SK-N-SH (cell line): ENCODE results near the gene ACTN4. TPM values are rescaled to one million over a fixed set of nuclear protein-coding genes. Genes with fewer than 3 reads are reported as not detected.

ENCODE experiments used
- CTCF ChIA-PET: fragments of 300-600, 350-600 bp; formaldehyde crosslinking; extraction: SDS; loops from one replicate; lab custom pipeline; 2021; lab: Yijun Ruan, JAX
- POLR2A ChIA-PET: fragments of 350-600 bp; sonication (Branson Sonifier 250); formaldehyde crosslinking; extraction: SDS; loops from one replicate; lab custom pipeline; 2020; ENCODE audit warnings: antibody characterized with exemption, inconsistent platforms; lab: Yijun Ruan, JAX
- DNase-seq: peaks from one replicate; pipeline ENCODE4 v3.0.0; 2012
- H2AFZ ChIP-seq: fragments of 200-600 bp; sonication (generic); 2 replicates; pipeline ENCODE4 v1.8.1; 2016; ENCODE audit warnings: antibody characterized with exemption, mild to moderate bottlenecking, low read depth
- H3F3A ChIP-seq: fragments of 200-600 bp; sonication (generic); replicated peaks from 2 replicates; pipeline ENCODE3; 2016; ENCODE audit warnings: antibody characterized with exemption, mild to moderate bottlenecking; ENCODE audit not compliant: insufficient read depth
- H3K27ac ChIP-seq, 2 experiments: fragments of 200-500 bp in 1 of 2; fragments of 200-600 bp in 1 of 2; sonication (Bioruptor generic) in 1 of 2; sonication (generic), shearing (Covaris generic) in 1 of 2; 2 replicates each; pipeline versions ENCODE4 v1.5.1 to v1.6.1; 2014 to 2016; ENCODE audit warnings: low read depth in 2 of 2, inconsistent platforms in 1 of 2, low read length in 1 of 2, mild to moderate bottlenecking in 1 of 2, mixed read lengths in 1 of 2
- H3K27me3 ChIP-seq: fragments of 200-600 bp; sonication (generic), shearing (Covaris generic); 2 replicates; pipeline ENCODE4 v1.6.1; 2016; ENCODE audit warnings: mixed run types; ENCODE audit not compliant: insufficient read depth
- H3K36me3 ChIP-seq, 2 experiments: fragments of 200-500 bp in 1 of 2; fragments of 200-600 bp in 1 of 2; sonication (Bioruptor generic) in 1 of 2; sonication (generic) in 1 of 2; replicated peaks in 1 of 2; 2 replicates each; pipeline versions ENCODE3 to v1.5.1; 2014 to 2016; ENCODE audit warnings: low read length in 1 of 2, mild to moderate bottlenecking in 1 of 2; ENCODE audit not compliant: insufficient read depth in 2 of 2, control insufficient read depth in 1 of 2
- H3K4me1 ChIP-seq, 2 experiments: fragments of 200-500 bp in 1 of 2; fragments of 200-600 bp in 1 of 2; sonication (Bioruptor generic) in 1 of 2; sonication (generic), shearing (Covaris generic) in 1 of 2; 2 replicates each; pipeline versions ENCODE4 v1.5.1 to v1.6.1; 2014 to 2016; ENCODE audit warnings: low read depth in 1 of 2, low read length in 1 of 2, mixed run types in 1 of 2; ENCODE audit not compliant: insufficient read depth in 2 of 2, control insufficient read depth in 1 of 2
- H3K4me2 ChIP-seq: fragments of 200-600 bp; sonication (generic), shearing (Covaris generic); 2 replicates; pipeline ENCODE4 v1.6.1; 2017; ENCODE audit warnings: mixed run types
- H3K4me3 ChIP-seq, 2 experiments: fragments of 200-500 bp in 1 of 2; fragments of 200-600 bp in 1 of 2; sonication (Bioruptor generic) in 1 of 2; sonication (generic), shearing (Covaris generic) in 1 of 2; 2 replicates each; pipeline versions ENCODE4 v1.5.1 to v1.8.1; 2014 to 2016; ENCODE audit warnings: low read depth in 2 of 2, inconsistent platforms in 1 of 2, low read length in 1 of 2, mild to moderate bottlenecking in 1 of 2, mixed read lengths in 1 of 2, moderate library complexity in 1 of 2
- H3K79me2 ChIP-seq: fragments of 200-600 bp; sonication (generic); 2 replicates; pipeline ENCODE4 v1.8.1; 2017; ENCODE audit warnings: mild to moderate bottlenecking; ENCODE audit not compliant: insufficient read depth
- H3K9ac ChIP-seq: fragments of 200-600 bp; sonication (generic); 2 replicates; pipeline ENCODE4 v1.6.1; 2017; ENCODE audit warnings: mixed run types
- H3K9me2 ChIP-seq: fragments of 200-600 bp; sonication (generic); 2 replicates; pipeline ENCODE4 v1.6.1; 2017; ENCODE audit warnings: mixed run types
- H3K9me3 ChIP-seq: fragments of 200-600 bp; sonication (generic); 2 replicates; pipeline ENCODE4 v1.6.1; 2017; ENCODE audit warnings: mixed run types, mild to moderate bottlenecking, moderate library complexity
- H4K20me1 ChIP-seq: fragments of 200-600 bp; sonication (generic); 2 replicates; pipeline ENCODE4 v1.6.1; 2017; ENCODE audit warnings: mild to moderate bottlenecking, mixed run types; ENCODE audit not compliant: insufficient read depth
- EZH2phosphoT487 ChIP-seq: fragments of 200-600 bp; sonication (generic); IDR thresholded peaks from 2 replicates; pipeline ENCODE4 v1.6.1; 2017; ENCODE audit warnings: low read depth, mixed run types, mild to moderate bottlenecking, antibody characterized with exemption, moderate library complexity, borderline replicate concordance
- FOSL2 ChIP-seq: IDR thresholded peaks from 2 replicates; pipeline ENCODE4 v1.4.0; 2012; ENCODE audit warnings: low read depth, mild to moderate bottlenecking, moderate library complexity, borderline replicate concordance
- GATA2 ChIP-seq: sonication (generic); formaldehyde crosslinking; IDR thresholded peaks from 2 replicates; pipeline ENCODE4 v1.5.0; 2020; ENCODE audit warnings: mild to moderate bottlenecking, missing genetic modification reagents
- MXI1 ChIP-seq: IDR thresholded peaks from 2 replicates; pipeline ENCODE4 v1.6.1; 2012; ENCODE audit warnings: mild to moderate bottlenecking, low read depth, low read length, improper control_type of control experiment
- POLR2AphosphoS5 ChIP-seq: IDR thresholded peaks from 2 replicates; pipeline ENCODE4 v1.6.1; 2012; ENCODE audit warnings: low read depth, low read length
- RAD21 ChIP-seq: IDR thresholded peaks from 2 replicates; pipeline ENCODE4 v1.6.1; 2012; ENCODE audit warnings: mild to moderate bottlenecking, low read length
- RCOR1 ChIP-seq: fragments of 150-350 bp; IDR thresholded peaks from 2 replicates; pipeline ENCODE4 v1.6.1; 2017; ENCODE audit warnings: antibody characterized with exemption, low read length
- RFX5 ChIP-seq: IDR thresholded peaks from 2 replicates; pipeline ENCODE4 v1.6.1; 2012; ENCODE audit warnings: mild to moderate bottlenecking, improper control_type of control experiment, low read length
- SIN3A ChIP-seq: IDR thresholded peaks from 2 replicates; pipeline ENCODE4 v1.6.1; 2012; ENCODE audit warnings: low read depth, mild to moderate bottlenecking, low read length, moderate library complexity, borderline replicate concordance
- SMC3 ChIP-seq: IDR thresholded peaks from 2 replicates; pipeline ENCODE4 v1.6.1; 2012; ENCODE audit warnings: low read depth, low read length, improper control_type of control experiment
- TAF1 ChIP-seq: IDR thresholded peaks from 2 replicates; pipeline ENCODE4 v1.6.1; 2012; ENCODE audit warnings: low read depth, mild to moderate bottlenecking, low read length, moderate library complexity, borderline replicate concordance
- TCF12 ChIP-seq: IDR thresholded peaks from 2 replicates; pipeline ENCODE4 v1.4.0; 2012
- TEAD4 ChIP-seq: IDR thresholded peaks from 2 replicates; pipeline ENCODE4 v1.4.0; 2012; ENCODE audit warnings: mild to moderate bottlenecking, borderline replicate concordance; ENCODE audit not compliant: insufficient read depth
- YY1 ChIP-seq: IDR thresholded peaks from 2 replicates; pipeline ENCODE4 v1.4.0; 2012; ENCODE audit warnings: low read depth, mild to moderate bottlenecking
- WGBS: methylation state at CpG from one replicate; pipeline ENCODE4 v1.1.6; 2017; ENCODE audit warnings: low lambda C conversion rate; 5-methylcytosine and 5-hydroxymethylcytosine counted together
- polyA plus RNA-seq, 3 experiments: library from polyadenylated mRNA; depleted of rRNA; stranded (reverse); fragments of >200 nt; gene quantifications; 2 replicates each; pipeline ENCODE4 v1.2.3, GENCODE V29; 2012
- TF ChIP-seq, protein P1 (sequence below): IDR thresholded peaks from 2 replicates; pipeline ENCODE4 v1.4.0; 2012; ENCODE audit warnings: low read depth, borderline replicate concordance
- TF ChIP-seq, protein P2 (sequence below): IDR thresholded peaks from 2 replicates; pipeline ENCODE4; 2012

Gene ACTN4
- polyA plus RNA-seq, 1 of the 3 experiments (the other 2 are of a cell fraction), result 598 TPM

DNA sequence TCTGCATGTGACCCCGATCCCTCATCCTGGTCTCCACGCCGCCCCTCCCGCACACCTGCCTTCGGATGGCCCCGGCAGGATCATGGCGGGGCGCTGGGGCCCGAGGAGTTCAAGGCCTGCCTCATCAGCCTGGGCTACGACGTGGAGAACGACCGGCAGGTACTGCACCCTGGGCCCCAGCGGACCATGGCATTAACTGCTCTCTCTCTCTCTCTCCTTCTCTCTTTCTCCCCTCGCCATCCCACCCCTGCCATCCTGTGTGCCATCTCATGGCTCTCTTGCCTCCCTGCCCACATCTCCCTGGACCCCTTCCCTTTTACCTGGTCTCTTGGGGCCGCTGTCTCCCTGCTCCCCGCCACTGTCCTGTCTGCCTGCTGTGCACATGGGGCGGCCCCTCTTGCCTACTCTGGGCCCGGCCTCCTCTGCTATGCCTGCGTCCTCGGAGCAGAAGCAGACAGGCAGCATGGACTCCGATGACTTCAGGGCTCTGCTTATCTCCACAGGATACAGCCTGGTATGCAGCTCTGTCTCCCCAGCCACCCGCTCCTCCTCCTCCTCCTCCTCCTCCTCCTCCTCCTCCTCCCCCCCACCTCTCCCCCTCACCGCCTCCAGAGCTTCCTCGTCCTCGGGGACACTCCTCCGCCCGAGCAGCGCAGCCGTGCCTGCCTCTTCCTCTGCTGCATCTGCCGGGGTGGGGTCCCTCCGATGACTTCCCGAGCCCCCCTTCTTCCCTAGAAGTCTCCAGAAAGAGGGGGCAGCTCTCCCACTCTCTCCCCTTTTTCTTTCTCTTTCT lies 80.6 kb downstream of the ACTN4 start:
- H3K4me2 ChIP-seq, result no peak overlapping the region
- ChIA-PET POLR2A (no interaction called here), CTCF (interaction anchor here (0.9 to 1.3 kb wide), 3 partner anchors 134 to 202 kb away, joined by 3 to 4 read pairs (median 3); partner anchors contain the start of genes MRPS12 and SARS2)
- no peak overlapping the region for H3K9ac ChIP-seq
- H3K36me3 ChIP-seq, result peaks cover 48 to 79% of the 10 kb centered on the region in 2 experiments
- WGBS, result 91% methylated on average over 33 of the region's 33 CpGs
- H3K9me2 ChIP-seq, result no peaks in the 10 kb centered on the region
- H4K20me1 ChIP-seq, result 0 out of 2 replicates have a peak, but pooled peaks cover 6% of the 10 kb centered on the region
- peaks cover 3% of the 10 kb centered on the region; the same call in 1 of the 2 replicates for H3K79me2 ChIP-seq
- no peaks in the 10 kb centered on the region for H3K27me3 ChIP-seq
- H3F3A ChIP-seq, result peaks cover 40% of the 10 kb centered on the region
- no peak overlapping the region for H3K4me3 ChIP-seq
- DNase-seq, result no peak
- H3K27ac ChIP-seq, result no peak overlapping the region
- no peaks in the 10 kb centered on the region for H3K9me3 ChIP-seq
- H3K4me1 ChIP-seq, result no peaks in the 10 kb centered on the region
- H2AFZ ChIP-seq, result no peak overlapping the region
- TF ChIP-seq TCF12 (no peak), EZH2phosphoT487 (no peak), RFX5 (no peak)

DNA sequence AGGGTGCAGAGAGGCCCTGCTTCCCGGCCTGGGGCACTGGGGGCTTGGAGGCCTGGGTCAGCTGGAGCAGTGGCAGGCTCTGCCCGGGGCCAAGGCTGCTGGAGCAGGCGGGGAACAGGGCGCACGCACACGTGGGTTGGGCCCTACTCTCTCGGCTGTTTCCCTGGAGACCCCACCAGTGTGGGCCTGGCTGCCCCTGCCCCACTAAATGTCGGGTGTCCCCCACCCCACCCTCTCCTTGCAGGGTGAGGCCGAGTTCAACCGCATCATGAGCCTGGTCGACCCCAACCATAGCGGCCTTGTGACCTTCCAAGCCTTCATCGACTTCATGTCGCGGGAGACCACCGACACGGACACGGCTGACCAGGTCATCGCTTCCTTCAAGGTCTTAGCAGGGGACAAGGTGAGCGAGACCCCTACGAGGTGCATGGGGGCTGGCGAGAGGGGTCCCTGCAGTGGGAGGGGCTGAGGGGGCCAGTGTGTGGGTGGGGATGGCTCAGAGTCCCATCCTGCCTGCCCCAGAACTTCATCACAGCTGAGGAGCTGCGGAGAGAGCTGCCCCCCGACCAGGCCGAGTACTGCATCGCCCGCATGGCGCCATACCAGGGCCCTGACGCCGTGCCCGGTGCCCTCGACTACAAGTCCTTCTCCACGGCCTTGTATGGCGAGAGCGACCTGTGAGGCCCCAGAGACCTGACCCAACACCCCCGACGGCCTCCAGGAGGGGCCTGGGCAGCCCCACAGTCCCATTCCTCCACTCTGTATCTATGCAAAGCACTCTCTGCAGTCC lies 81.5 kb downstream of the ACTN4 start:
- Histone ChIP-seq H3K9me2 (no peaks in the 10 kb centered on the region), H3K27me3 (no peaks in the 10 kb centered on the region), H4K20me1 (0 out of 2 replicates have a peak, but pooled peaks cover 6% of the 10 kb centered on the region), H3K4me2 (no peak overlapping the region), H3K4me1 (peaks cover 0 to 8% of the 10 kb centered on the region in 2 experiments; a peak in 2 of 4 replicates), H2AFZ (no peak overlapping the region), H3F3A (peaks cover 43% of the 10 kb centered on the region), H3K79me2 (no peaks in the 10 kb centered on the region; the same call in 1 of the 2 replicates), H3K36me3 (peaks cover 48 to 70% of the 10 kb centered on the region in 2 experiments), H3K4me3 (no peak overlapping the region), H3K9me3 (no peaks in the 10 kb centered on the region), H3K27ac (no peak overlapping the region), H3K9ac (no peak overlapping the region)
- ChIA-PET CTCF (interaction anchor here (0.7 to 1.6 kb wide), 5 partner anchors 10 to 201 kb away, joined by 3 to 5 read pairs (median 3); partner anchors contain the start of genes MRPS12 and SARS2), POLR2A (no interaction called here)
- DNase-seq, result no peak
- 91% methylated on average over 27 of the region's 37 CpGs for WGBS
- TF ChIP-seq POLR2AphosphoS5 (no peak), EZH2phosphoT487 (no peak), MXI1 (no peak), SIN3A (no peak), GATA2 (CRISPR knock-in tag) (no peak), RCOR1 (no peak), SMC3 (no peak), TAF1 (no peak), FOSL2 (no peak), RAD21 (no peak), TEAD4 (no peak), YY1 (no peak)
- TF ChIP-seq, protein P1, sequence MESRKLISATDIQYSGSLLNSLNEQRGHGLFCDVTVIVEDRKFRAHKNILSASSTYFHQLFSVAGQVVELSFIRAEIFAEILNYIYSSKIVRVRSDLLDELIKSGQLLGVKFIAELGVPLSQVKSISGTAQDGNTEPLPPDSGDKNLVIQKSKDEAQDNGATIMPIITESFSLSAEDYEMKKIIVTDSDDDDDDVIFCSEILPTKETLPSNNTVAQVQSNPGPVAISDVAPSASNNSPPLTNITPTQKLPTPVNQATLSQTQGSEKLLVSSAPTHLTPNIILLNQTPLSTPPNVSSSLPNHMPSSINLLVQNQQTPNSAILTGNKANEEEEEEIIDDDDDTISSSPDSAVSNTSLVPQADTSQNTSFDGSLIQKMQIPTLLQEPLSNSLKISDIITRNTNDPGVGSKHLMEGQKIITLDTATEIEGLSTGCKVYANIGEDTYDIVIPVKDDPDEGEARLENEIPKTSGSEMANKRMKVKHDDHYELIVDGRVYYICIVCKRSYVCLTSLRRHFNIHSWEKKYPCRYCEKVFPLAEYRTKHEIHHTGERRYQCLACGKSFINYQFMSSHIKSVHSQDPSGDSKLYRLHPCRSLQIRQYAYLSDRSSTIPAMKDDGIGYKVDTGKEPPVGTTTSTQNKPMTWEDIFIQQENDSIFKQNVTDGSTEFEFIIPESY, result no peak
- TF ChIP-seq, protein P2, sequence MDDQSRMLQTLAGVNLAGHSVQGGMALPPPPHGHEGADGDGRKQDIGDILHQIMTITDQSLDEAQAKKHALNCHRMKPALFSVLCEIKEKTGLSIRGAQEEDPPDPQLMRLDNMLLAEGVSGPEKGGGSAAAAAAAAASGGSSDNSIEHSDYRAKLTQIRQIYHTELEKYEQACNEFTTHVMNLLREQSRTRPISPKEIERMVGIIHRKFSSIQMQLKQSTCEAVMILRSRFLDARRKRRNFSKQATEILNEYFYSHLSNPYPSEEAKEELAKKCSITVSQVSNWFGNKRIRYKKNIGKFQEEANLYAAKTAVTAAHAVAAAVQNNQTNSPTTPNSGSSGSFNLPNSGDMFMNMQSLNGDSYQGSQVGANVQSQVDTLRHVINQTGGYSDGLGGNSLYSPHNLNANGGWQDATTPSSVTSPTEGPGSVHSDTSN, result no peak
